Hematopoietic multipotent progenitor cell (in vitro differentiated cells): ENCODE data around the gene LOXL1. TPM values are rescaled to one million over a fixed set of nuclear protein-coding genes. Genes with fewer than 3 reads are reported as not detected.

Source experiments
- DNase-seq, 3 donors: peaks; one replicate each; pipeline ENCODE4 v3.0.0-alpha.2; 2011 to 2015; ENCODE audit warnings: low read depth in 2 of 3, low spot score in 2 of 3
- total RNA-seq: library from RNA; depleted of rRNA; stranded (reverse); fragments of >200 nt; gene quantifications from one replicate; pipeline ENCODE4 v1.2.3, GENCODE V29; 2012

Gene LOXL1
- total RNA-seq, 1 donor: 12.9 TPM

GRCh38 chr15:73989001-73989798 lies 62.9 kb downstream of the LOXL1 start:
- no peak for DNase-seq

- DNase-seq: no peak
Measured at GRCh38 chr15:73990250-73991005, 64.2 kb downstream of the LOXL1 start.

DNA sequence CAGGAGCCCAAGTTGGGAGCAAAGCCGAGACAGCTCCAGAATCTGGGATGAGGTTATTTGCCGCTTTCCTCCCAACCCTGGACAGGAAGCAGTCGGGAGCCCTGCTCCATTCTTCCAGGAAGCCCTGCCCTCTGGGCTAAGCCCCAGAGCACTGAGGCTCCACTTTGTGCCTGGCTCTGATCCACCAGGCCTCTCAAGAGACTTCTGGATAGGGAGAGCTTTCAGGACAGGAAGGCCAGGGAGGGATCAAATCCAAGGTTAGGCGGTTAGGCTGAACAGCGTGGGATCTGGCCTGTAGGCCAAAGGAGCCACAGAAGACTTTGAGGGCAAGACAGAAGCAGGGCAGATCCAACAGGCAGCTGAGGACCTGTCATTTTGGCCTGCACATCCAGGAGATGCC lies 65.0 kb downstream of the LOXL1 start:
- DNase-seq: no peak

- DNase-seq: peak; percentile 87 to 94 (median 94)
Measured at GRCh38 chr15:73991726-73992593, 65.7 kb downstream of the LOXL1 start, which contains the start of gene STOML1. Gene STOML1 (minus strand): TSS chr15:73992295. CDS start chr15:73992223, 72 bp downstream.

DNA sequence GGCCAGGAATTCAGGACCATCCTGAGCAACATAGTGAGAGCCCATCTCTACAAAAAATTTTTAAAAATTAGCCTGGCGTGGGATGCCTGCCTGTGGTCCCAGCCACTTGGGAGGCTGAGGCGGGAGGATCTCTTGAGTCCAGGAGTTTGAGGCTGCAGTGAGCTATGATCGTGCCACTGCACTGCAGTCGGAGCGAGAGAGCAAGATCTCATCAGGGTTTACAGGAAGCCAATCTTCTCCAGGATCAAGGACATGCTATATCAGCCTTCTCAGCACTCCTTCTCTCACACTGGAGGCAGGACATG lies 66.3 kb downstream of the LOXL1 start:
- DNase-seq: no peak

DNA sequence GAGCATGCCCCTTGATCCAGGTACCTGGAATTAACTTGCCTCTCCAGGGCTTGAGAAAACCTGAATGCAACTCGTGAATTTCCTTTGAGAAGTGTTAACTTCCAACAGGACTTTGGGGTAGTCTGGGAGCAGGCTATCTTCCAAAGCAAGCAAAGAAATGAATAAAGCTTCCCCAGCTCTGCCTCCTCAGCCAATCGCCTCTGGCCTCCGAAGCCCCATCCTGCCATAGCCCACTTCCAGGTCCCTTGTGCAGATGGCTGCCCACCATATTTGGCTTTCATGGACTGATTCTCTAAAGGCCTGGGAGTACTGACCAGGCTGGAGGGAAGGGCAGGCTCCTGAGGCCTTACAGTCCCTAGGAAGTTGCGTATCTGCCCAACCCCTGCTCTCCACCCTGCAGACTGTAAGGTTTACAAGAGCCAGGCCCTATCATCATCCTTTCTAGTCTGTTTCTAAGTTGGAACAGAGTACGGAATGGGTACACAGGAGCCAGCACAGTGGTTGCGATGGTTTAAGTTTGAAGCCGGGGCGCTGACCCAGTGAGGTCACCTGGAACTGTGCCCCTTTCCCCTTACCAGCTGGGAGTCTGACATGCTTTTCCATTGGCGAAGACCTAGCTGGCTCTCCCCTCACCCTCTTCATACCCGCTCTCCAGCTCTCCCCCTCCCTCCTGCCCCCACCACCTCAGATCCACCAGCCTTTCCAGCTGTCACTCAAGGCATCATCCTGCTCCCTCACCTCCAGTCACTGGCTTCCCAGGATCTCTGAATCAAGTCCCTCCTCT lies 67.1 kb downstream of the LOXL1 start:
- no peak for DNase-seq

DNA sequence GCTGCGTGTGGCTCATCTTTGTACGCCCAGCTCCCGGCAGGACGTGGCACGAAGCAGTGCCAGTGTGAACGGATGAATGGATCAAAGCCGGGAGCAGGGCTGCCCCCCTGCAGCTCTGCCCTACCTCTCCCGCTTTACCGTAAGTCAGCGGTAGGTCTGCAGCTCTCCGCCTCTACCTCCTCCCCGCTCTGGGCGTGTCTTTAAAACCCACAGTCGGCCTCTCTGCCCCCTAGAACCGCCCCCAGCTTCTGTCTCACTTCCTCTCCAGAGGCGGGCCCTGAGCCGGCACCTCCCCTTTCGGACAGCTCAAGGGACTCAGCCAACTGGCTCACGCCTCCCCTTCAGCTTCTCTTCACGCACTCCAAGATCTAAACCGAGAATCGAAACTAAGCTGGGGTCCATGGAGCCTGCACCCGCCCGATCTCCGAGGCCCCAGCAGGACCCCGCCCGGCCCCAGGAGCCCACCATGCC lies 68.2 kb downstream of the LOXL1 start, which contains the start of gene PML:
TSS of gene PML (plus strand) at position 304 of the 471 bp plus-strand sequence. CDS start at position 401, 97 bp downstream.
- peak; percentile 61 to 98 (median 94) for DNase-seq

DNA sequence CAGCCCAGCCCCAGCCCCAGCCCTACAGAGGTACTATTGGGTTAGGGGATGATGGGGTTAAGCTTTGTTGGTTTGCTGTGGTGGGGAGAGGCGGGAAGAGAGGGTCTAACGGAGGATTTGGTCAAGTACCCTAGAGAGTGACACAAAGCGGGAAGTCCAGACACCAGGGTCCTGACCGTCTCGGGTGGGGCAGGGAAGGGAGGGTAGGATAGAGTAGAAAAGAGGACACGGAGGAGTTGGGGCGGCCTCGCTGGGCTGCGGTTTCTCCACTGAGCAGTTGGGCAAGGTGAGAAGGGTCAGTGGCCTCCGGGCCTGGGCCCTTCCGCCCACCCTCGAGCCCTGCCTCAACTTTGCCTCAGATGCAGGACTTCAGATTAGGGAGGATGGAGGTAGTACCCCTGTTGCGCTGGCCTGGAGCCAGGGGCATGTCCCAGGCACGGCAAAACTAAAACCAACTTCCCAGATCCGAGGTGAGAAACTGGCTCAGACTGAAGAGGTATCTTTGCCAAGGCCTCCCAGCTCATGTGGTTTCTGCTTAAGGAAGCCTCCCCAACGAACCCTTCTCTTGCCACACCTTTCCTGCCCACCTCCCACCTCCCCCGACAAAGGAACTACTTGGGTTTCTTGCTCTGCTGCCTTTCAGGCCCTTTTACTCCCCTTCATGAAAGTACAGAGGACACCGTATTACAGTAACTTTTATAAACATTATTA lies 68.8 kb downstream of the LOXL1 start:
- no peak for DNase-seq

DNA sequence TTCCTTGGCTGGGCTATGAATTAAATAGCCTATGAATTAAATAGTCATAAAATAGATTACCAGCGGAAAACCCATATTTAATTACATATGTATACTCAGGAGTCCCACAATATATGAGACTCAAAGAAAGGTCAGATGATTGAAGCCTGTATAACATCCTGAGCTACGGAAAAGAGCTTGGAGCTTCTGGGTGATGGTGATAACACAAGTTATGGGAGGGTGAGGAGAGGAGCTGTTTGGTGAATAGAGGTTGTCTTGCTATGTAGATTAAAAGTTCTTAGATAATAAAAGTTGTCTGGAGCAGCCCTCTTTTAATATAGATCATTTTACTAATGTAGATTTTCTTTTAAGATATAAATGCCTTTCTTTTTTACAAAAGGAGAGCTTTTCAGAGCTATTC lies 70.0 kb downstream of the LOXL1 start:
- no peak for DNase-seq

DNA sequence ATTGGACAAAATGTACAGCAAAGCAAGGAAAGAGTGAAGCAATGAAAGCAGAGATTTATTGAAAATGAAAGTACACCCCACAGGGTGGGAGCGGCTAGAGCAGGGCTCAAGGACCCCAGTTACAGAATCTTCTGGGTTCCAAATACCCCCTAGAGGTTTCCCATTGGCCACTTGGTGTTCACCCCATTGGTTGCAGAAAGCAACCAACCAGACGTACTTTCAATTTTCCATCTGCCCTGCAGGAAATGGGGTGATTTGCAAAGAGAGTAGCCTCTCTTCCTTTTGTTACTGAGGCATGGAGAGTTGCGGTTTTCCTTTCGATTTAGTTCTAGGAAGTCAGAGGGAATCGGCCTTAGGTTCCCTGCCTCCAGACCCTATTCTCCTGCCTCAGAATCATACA lies 70.7 kb downstream of the LOXL1 start:
- peak in 1 of 3 donors; percentile 68 for DNase-seq

- DNase-seq: no peak
Measured at GRCh38 chr15:73997986-73998385, 71.7 kb downstream of the LOXL1 start.

Other genes with a start within 250 kb of the LOXL1 start
- gene CD276, start 242.1 kb upstream of the LOXL1 start, total RNA-seq: 1.3 TPM
- gene INSYN1, start 173.1 kb upstream of the LOXL1 start, total RNA-seq: not detected
- not detected for gene TBC1D21, start 52.9 kb upstream of the LOXL1 start, total RNA-seq
- 14.5 TPM for gene STOML1, start 65.8 kb downstream of the LOXL1 start, total RNA-seq
- gene PML, start 68.3 kb downstream of the LOXL1 start, total RNA-seq: 134 TPM
- gene GOLGA6A, start 156.1 kb downstream of the LOXL1 start, total RNA-seq: under 0.01 TPM
- not detected for gene ISLR2, start 204.1 kb downstream of the LOXL1 start, total RNA-seq
- not detected for gene ISLR, start 247.2 kb downstream of the LOXL1 start, total RNA-seq